ENCODE measurements around the gene SULT1C4. TPM values are rescaled to one million over a fixed set of nuclear protein-coding genes. Genes with fewer than 3 reads are reported as not detected.

The SULT1C4 gene
- total RNA-seq, 2 experiments from 2014 or later, result not detected

DNA sequence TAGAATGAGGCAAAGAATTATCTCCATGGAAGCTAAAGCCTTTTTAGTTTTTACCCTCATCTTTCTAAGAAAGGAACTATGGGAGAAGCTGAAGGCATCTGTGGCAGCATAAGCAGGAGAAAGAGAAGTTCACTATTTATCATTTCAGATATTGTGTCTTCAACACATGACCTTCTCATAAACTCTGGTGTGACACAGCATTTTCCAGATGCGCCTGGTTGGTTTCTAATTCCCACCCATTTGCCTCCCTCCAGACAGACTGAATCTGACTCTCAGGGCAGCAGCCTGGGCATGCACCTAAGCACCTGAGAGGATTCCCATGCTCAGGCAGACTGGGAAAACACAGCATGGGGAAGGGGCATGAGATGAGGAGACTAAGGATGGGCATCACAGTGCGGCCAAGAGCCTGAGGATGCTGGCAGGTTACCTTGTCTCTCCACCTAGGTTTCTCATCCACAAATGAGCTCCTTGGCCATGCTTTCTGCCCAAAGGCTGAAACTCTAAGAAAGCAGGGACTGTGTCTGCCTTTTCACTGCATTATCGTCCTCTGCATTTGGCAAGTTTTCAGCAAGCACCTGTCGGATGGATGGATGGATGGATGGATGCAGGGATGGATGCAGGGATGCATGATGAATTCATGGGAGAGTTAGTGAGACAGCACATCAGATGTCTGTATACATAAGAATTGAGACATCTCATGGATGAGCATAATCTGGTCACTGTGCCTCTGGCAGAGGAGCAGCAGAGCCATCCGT is 28.8 kb upstream of the SULT1C4 start:
- Histone ChIP-seq H3K36me3 (ENCODE audit: insufficient read depth, low read length) (no peaks in the 10 kb centered on the region), H3K4me1 (ENCODE audit: insufficient read depth, low read length, poor library complexity, severe bottlenecking) (no peaks in the 10 kb centered on the region), H3K27ac (ENCODE audit: low read depth, low read length, poor library complexity, severe bottlenecking) (no peak overlapping the region), H3K79me2 (ENCODE audit: insufficient read depth, low read depth, low read length) (no peaks in the 10 kb centered on the region), H3K9me2 (ENCODE audit: insufficient read depth, low read length) (no peaks in the 10 kb centered on the region), H3K4me2 (ENCODE audit: low read length) (no peak overlapping the region), H4K20me1 (ENCODE audit: insufficient read depth, low read length) (no peaks in the 10 kb centered on the region), H3K9me3 (ENCODE audit: low read length) (no peaks in the 10 kb centered on the region), H3K4me3 (ENCODE audit: low read depth, low read length, poor library complexity, severe bottlenecking) (no peak overlapping the region), H2AFZ (ENCODE audit: low read length) (no peak overlapping the region)
- TF ChIP-seq CTCF (conservative IDR thresholded peaks at IDR 0.05; ENCODE audit: low read length), result no peak
- TF ChIP-seq EZH2phosphoT487 (IDR thresholded peaks at IDR 0.05; ENCODE audit: borderline replicate concordance, low read depth, low read length), result no peak
- no TSS peak for BruUV-seq (replicated peaks)
- intact Hi-C loops (cut with micrococcal nuclease; ENCODE audit: unreplicated experiment), result no loop called here
- ChIA-PET POLR2A (no interaction called here), CTCF (ENCODE audit: unreplicated experiment) (no interaction called here)
- no peak for DNase-seq (ENCODE audit: low spot score)

GRCh38 chr2:108349571-108349928 is 28.2 kb upstream of the SULT1C4 start:
- Histone ChIP-seq H3K4me1 (ENCODE audit: insufficient read depth, low read length, poor library complexity, severe bottlenecking) (no peaks in the 10 kb centered on the region), H4K20me1 (ENCODE audit: insufficient read depth, low read length) (no peaks in the 10 kb centered on the region), H3K4me2 (ENCODE audit: low read length) (no peak overlapping the region), H3K79me2 (ENCODE audit: insufficient read depth, low read depth, low read length) (no peaks in the 10 kb centered on the region), H3K27ac (ENCODE audit: low read depth, low read length, poor library complexity, severe bottlenecking) (no peak overlapping the region), H3K4me3 (ENCODE audit: low read depth, low read length, poor library complexity, severe bottlenecking) (no peak overlapping the region), H3K36me3 (ENCODE audit: insufficient read depth, low read length) (no peaks in the 10 kb centered on the region), H2AFZ (ENCODE audit: low read length) (no peak overlapping the region), H3K9me2 (ENCODE audit: insufficient read depth, low read length) (no peaks in the 10 kb centered on the region), H3K9me3 (ENCODE audit: low read length) (no peaks in the 10 kb centered on the region)
- ChIA-PET POLR2A (no interaction called here), CTCF (ENCODE audit: unreplicated experiment) (no interaction called here)
- intact Hi-C loops (cut with micrococcal nuclease; ENCODE audit: unreplicated experiment), result no loop called here
- BruUV-seq (replicated peaks), result no TSS peak
- no peak for DNase-seq (ENCODE audit: low spot score)
- TF ChIP-seq EZH2phosphoT487 (IDR thresholded peaks at IDR 0.05; ENCODE audit: borderline replicate concordance, low read depth, low read length) (no peak), CTCF (conservative IDR thresholded peaks at IDR 0.05; ENCODE audit: low read length) (no peak)

- no TSS peak for BruUV-seq (replicated peaks)
- no peaks in the 10 kb centered on the region for H3K4me1 ChIP-seq (ENCODE audit: insufficient read depth, low read length, poor library complexity, severe bottlenecking)
- TF ChIP-seq EZH2phosphoT487 (IDR thresholded peaks at IDR 0.05; ENCODE audit: borderline replicate concordance, low read depth, low read length) (no peak), CTCF (conservative IDR thresholded peaks at IDR 0.05; ENCODE audit: low read length) (no peak)
- H3K9me3 ChIP-seq (ENCODE audit: low read length), result no peaks in the 10 kb centered on the region
- CTCF ChIA-PET (ENCODE audit: unreplicated experiment), result interaction anchor here (0.5 kb wide), 1 partner anchor 500 kb away, joined by 3 read pairs; no protein-coding TSS in a partner anchor
- H4K20me1 ChIP-seq (ENCODE audit: insufficient read depth, low read length), result no peaks in the 10 kb centered on the region
- intact Hi-C loops (cut with micrococcal nuclease; ENCODE audit: unreplicated experiment), result loop anchor here (5.0 kb wide), 1 partner anchor 230 kb away; no protein-coding TSS in a partner anchor
- no peaks in the 10 kb centered on the region for H3K9me2 ChIP-seq (ENCODE audit: insufficient read depth, low read length)
- H3K79me2 ChIP-seq (ENCODE audit: insufficient read depth, low read depth, low read length), result no peaks in the 10 kb centered on the region
- H3K36me3 ChIP-seq (ENCODE audit: insufficient read depth, low read length), result no peaks in the 10 kb centered on the region
- no peak overlapping the region for H3K4me2 ChIP-seq (ENCODE audit: low read length)
- no peak overlapping the region for H3K27ac ChIP-seq (ENCODE audit: low read depth, low read length, poor library complexity, severe bottlenecking)
- H3K4me3 ChIP-seq (ENCODE audit: low read depth, low read length, poor library complexity, severe bottlenecking), result no peak overlapping the region
- POLR2A ChIA-PET, result interaction anchor here (0.6 kb wide), 1 partner anchor 221 kb away, joined by 3 read pairs; no protein-coding TSS in a partner anchor
- H2AFZ ChIP-seq (ENCODE audit: low read length), result no peak overlapping the region
- no peak for DNase-seq (ENCODE audit: low spot score)
Observed at GRCh38 chr2:108351889-108352288, 25.9 kb upstream of the SULT1C4 start.
